SW480 (cell line): ENCODE results near the gene LKAAEAR1.

Source experiments
- DNase-seq: peaks from one replicate; pipeline ENCODE4 v3.0.0-alpha.2; 2016; ENCODE audit warnings: low spot score

Gene LKAAEAR1

GRCh38 chr20:64037199-64037497 is 47.0 kb downstream of the LKAAEAR1 start:
- DNase-seq = no peak

GRCh38 chr20:64036346-64037198 is 47.6 kb downstream of the LKAAEAR1 start:
- DNase-seq = no peak

- no peak for DNase-seq
These were observed 48.3 kb downstream of the LKAAEAR1 start, which contains the start of gene C20orf204 for GRCh38 chr20:64035933-64036345. C20orf204 (plus strand) TSS chr20:64036182; CDS start chr20:64036324, 142 bp downstream.

GRCh38 chr20:64035066-64035932 is 48.9 kb downstream of the LKAAEAR1 start:
- no peak for DNase-seq

- DNase-seq = no peak
These were observed 50.2 kb downstream of the LKAAEAR1 start for GRCh38 chr20:64033981-64034493.
